GM18870 (cell line): ENCODE measurements around the gene GOLGB1.
"Not testable (repeated sequence)": the region's sequence is repeated elsewhere in the genome, so short reads cannot be mapped to it uniquely, and the experiment has no call there.

Experiments
- ATAC-seq: cut with Tn5 transposase; IDR thresholded peaks from one replicate; pipeline ENCODE4 v1.9.1; 2021; ENCODE audit warnings: moderate library complexity; ENCODE audit not compliant: unreplicated experiment

GOLGB1 gene, protein sequence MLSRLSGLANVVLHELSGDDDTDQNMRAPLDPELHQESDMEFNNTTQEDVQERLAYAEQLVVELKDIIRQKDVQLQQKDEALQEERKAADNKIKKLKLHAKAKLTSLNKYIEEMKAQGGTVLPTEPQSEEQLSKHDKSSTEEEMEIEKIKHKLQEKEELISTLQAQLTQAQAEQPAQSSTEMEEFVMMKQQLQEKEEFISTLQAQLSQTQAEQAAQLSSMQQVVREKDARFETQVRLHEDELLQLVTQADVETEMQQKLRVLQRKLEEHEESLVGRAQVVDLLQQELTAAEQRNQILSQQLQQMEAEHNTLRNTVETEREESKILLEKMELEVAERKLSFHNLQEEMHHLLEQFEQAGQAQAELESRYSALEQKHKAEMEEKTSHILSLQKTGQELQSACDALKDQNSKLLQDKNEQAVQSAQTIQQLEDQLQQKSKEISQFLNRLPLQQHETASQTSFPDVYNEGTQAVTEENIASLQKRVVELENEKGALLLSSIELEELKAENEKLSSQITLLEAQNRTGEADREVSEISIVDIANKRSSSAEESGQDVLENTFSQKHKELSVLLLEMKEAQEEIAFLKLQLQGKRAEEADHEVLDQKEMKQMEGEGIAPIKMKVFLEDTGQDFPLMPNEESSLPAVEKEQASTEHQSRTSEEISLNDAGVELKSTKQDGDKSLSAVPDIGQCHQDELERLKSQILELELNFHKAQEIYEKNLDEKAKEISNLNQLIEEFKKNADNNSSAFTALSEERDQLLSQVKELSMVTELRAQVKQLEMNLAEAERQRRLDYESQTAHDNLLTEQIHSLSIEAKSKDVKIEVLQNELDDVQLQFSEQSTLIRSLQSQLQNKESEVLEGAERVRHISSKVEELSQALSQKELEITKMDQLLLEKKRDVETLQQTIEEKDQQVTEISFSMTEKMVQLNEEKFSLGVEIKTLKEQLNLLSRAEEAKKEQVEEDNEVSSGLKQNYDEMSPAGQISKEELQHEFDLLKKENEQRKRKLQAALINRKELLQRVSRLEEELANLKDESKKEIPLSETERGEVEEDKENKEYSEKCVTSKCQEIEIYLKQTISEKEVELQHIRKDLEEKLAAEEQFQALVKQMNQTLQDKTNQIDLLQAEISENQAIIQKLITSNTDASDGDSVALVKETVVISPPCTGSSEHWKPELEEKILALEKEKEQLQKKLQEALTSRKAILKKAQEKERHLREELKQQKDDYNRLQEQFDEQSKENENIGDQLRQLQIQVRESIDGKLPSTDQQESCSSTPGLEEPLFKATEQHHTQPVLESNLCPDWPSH (N-terminal part only)

GRCh38 chr3:121749276-121750086, at the start of gene GOLGB1:
TSS of gene GOLGB1 (minus strand) at chr3:121749741. CDS start at chr3:121730971, 18,770 bp downstream.
- ATAC-seq = peak; percentile 99

DNA sequence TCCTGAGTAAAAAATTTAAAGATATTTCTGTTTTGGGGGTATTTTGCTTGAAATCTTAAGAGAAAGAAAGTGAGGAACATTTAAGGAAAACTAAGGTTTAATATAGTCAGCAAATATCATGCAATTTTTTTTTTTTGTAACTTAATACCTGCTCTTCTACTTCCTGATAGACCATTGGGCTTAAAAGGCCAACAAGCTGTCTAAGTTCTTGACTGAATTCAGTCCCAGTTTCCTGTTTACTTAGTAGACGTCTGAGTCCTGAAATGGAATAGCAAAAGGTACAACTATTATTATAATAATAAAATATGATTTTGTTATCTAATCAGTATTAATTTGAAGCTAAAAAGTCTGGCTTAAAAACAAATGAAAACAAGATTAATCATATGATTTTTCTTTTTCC, 47.4 kb upstream of the GOLGB1 start:
- no peak for ATAC-seq

GRCh38 chr3:121794264-121794983, 44.9 kb upstream of the GOLGB1 start:
- ATAC-seq = no peak

- no peak for ATAC-seq
Measured at GRCh38 chr3:121793078-121793477, 43.5 kb upstream of the GOLGB1 start.

DNA sequence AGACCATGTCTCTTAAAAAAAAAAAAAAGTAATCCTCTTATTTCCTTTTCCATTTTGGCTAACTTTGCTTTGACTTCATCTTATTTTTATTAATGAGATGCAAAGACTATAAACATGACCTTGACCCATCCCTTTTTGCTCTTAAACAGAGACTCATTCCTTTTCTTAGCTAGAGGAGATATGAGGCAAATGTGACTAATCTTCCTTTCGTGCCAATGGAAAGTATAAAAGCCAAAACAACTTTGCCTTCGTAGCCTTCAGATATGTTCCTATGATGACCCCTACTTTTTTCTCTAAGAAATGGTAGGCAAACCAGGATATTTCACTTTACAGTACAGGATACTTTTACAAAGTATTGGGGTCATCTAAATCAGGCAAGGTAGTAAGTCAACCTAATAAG, 36.9 kb upstream of the GOLGB1 start:
- no peak for ATAC-seq

GRCh38 chr3:121782784-121783183, 33.2 kb upstream of the GOLGB1 start:
- not testable (repeated sequence) for ATAC-seq

- ATAC-seq = no peak
Measured at GRCh38 chr3:121781611-121782010, 32.1 kb upstream of the GOLGB1 start.

- not testable (repeated sequence) for ATAC-seq
Measured at GRCh38 chr3:121775095-121775494, 25.6 kb upstream of the GOLGB1 start.

DNA sequence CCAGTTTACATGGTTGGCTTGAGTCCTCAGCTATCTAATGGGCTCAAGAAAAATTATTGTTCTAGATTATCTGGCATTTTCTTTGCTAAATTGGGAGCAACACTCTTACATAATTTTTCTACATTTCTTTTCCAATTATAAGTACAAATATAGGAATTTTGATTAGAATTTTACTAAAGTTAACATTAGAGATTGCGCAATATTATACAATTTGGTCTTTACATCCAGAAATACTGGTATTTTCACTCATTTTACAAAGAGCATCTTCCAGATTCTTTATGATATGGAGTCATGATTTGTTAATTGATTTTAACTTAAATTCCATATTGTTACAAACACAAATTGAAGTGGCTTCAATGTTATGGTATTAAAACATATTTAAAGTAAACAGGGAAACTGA, 19.7 kb upstream of the GOLGB1 start:
- ATAC-seq = no peak

- no peak for ATAC-seq
Measured at GRCh38 chr3:121768452-121768851, 18.9 kb upstream of the GOLGB1 start.

- ATAC-seq = no peak
Measured at GRCh38 chr3:121759541-121760202, 10.1 kb upstream of the GOLGB1 start.

DNA sequence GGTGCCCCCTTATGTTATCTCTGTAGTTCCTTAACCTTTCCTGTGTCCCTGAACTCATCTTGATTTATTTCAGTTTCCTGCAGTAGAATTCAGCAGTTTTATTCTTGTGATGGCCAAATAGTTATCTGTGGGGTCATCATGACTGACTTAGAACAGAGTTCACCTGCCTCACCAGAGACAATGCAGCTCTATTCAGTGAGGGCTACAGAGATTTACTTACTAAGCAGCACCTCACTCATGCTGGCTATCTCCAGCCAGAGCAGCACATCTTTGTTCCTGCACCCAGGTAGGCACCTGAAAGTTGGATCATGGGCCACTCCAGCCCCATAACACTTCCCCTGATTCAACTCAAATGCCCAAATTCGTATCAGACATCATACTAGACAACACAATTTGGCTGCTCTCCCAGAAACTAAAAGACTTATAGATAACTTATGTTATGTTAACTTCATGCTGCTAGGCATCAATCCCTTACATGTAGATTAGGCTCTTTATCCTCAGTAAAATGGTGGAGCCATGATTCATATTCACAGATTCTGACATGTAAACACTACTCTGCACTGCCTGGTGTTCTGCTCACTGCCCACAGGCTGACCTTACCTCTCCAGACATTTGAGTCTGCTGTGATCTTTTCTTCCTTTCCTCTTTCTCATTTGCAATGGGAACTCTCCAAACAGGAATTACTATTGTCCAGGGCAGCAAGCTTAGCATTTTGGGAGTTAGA, 9.3 kb upstream of the GOLGB1 start:
- ATAC-seq = no peak

DNA sequence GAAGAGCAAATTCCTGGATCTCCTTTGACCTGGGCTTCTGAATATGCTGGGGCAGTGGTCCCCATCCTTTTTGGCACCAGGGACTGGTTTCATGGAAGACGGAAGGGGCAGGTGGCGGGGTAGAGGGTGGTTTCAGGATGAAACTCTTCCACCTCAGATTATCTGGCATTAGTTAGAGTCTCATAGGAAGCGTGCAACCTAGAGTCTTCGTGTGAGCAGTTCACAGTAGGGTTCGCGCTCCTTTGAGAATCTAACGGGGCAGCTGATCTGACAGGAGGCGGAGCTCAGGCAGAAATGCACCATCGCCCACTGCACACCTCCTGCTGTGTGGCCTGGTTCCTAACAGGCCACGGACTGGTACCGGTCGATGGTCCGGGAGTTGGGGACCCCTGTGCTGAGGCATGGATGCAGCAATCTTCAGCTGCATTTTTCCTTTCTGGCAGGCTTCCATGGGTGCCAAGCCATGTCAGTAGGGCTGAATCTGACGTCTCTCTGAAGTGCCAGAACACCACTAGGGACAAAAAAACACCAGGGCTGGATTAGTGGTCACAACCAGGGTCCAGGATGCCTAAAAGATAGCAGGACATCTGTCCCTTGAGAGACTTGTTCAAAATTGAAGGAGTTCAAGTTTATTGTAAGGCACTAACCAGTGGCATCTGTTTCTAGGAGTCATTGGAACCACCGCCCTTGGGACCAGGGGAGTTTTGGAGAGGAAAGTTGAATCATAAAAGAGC, 8.4 kb upstream of the GOLGB1 start:
- ATAC-seq = no peak

DNA sequence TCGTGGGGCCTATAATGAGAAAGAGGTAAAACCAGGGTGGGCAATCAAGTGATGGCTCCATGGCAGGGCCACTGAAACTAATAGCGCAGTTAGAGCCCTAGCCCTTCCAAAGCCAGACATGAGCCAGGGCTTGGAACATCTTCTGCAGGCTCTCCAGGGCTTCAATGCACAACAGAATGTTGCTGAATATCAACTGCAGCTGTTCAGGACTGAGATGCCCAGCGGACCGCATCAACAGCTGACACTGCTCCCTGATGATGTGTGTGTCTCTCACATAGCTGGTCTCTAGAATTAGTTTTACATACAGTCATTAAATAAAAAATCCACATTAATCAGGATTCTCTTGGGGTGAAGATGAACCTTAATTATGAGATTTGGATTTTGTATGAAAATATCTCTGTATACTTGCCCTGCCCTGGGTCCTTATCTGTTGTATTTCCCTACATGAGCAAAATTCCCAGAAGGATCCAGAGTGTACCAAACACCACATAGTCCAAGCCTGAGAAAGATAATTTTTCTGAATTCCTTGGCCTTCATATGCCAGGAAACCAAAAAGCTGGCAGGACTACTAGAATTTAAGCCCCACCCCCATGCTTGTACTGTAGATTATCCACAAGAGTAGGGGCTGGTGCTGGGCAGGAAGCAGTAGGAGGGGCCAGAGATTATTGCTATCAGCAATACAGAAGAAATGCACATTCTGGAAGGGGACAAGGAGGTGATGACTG, 7.7 kb upstream of the GOLGB1 start:
- no peak for ATAC-seq

DNA sequence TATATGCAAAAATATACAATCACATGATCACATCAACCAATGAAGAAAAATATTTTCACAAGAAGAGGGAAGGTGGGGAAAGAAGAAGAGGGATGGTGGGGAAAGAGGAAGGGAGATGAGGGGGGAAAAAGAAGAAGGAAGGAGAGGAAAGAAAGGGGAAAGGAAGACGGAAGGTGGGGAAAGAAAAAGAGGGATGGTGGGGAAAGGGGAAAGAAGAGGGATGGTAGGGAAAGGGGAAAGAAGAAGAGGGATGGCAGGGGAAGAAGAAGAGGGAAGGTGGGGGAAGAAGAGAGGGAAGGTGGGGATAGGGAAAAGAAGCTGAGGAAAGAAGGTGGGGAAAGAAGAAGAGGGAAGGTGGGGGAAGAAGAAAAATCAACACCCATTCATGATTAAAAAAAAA, 3.2 kb upstream of the GOLGB1 start:
- ATAC-seq = no peak

DNA sequence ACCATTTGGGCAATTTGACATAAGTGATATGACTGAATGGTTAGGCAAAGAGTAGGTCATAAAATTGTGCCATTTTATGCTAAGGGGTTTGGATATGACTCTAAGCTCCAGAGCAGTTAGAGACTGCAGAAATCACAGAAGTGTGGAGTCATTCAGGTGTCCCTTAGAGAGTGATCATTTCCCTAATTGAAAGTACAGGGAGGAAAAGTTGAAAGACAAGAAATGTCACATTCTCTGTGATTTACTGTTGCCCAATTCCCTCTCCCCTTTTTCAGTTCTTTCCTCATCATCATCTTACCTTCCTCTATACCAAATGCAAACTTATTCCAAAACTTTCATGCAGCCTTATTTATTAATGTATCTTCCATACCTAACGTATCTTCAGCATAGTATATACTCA, 2.7 kb upstream of the GOLGB1 start:
- ATAC-seq = no peak

- no peak for ATAC-seq
Measured at GRCh38 chr3:121750087-121750415, 510 bp upstream of the GOLGB1 start.
